GM12891 (cell line): Measurements from ENCODE around the gene ACAD9.
"Not testable (repeated sequence)": the region's sequence is repeated elsewhere in the genome, so short reads cannot be mapped to it uniquely, and the experiment has no call there.

Experiments used
- DNase-seq: peaks from one replicate; pipeline ENCODE4 v3.0.0; 2011; ENCODE audit warnings: low spot score; ENCODE audit not compliant: insufficient read length
- FAIRE-seq: peaks from 2 replicates; lab custom pipeline; 2011; peaks lifted over from hg19 to GRCh38; lab: Jason Lieb, UNC
- PAX5 ChIP-seq: IDR thresholded peaks from 2 replicates; pipeline ENCODE4 v1.6.1; 2011; ENCODE audit warnings: low read length, moderate library complexity, mild to moderate bottlenecking; ENCODE audit not compliant: insufficient read depth, severe bottlenecking
- POLR2A ChIP-seq: IDR thresholded peaks from 2 replicates; pipeline ENCODE4 v1.6.1; 2011; ENCODE audit warnings: low read depth, low read length, control low read depth
- POLR2AphosphoS5 ChIP-seq: IDR thresholded peaks from 2 replicates; pipeline ENCODE4 v1.6.1; 2011; ENCODE audit warnings: low read depth, low read length, control low read depth
- POU2F2 ChIP-seq: IDR thresholded peaks from 2 replicates; pipeline ENCODE4 v1.6.1; 2011; ENCODE audit warnings: low read depth, mild to moderate bottlenecking, control low read depth, low read length, moderate library complexity
- SPI1 ChIP-seq: IDR thresholded peaks from 2 replicates; pipeline ENCODE4 v1.6.1; 2011; ENCODE audit warnings: low read depth, low read length, control low read depth
- TAF1 ChIP-seq: IDR thresholded peaks from 2 replicates; pipeline ENCODE4 v1.6.1; 2011; ENCODE audit warnings: low read depth, low read length, control low read depth

The ACAD9 gene

GRCh38 chr3:128914966-128915645 lies 35.7 kb downstream of the ACAD9 start:
- no peak for FAIRE-seq
- TF ChIP-seq SPI1 (no peak), POLR2A (no peak), POU2F2 (no peak), POLR2AphosphoS5 (no peak), TAF1 (no peak), PAX5 (no peak)
- DNase-seq = no peak

GRCh38 chr3:128917291-128917690 lies 37.9 kb downstream of the ACAD9 start:
- TF ChIP-seq TAF1 = no peak
- no peak for TF ChIP-seq POU2F2
- no peak for TF ChIP-seq POLR2A
- no peak for TF ChIP-seq POLR2AphosphoS5
- no peak for TF ChIP-seq PAX5
- no peak for TF ChIP-seq SPI1
- no peak for FAIRE-seq
- no peak for DNase-seq

- no peak for FAIRE-seq
- TF ChIP-seq TAF1 (no peak), POU2F2 (no peak), SPI1 (no peak), PAX5 (no peak), POLR2A (no peak), POLR2AphosphoS5 (no peak)
- no peak for DNase-seq
Measured at GRCh38 chr3:128919988-128920387, 40.6 kb downstream of the ACAD9 start.

- FAIRE-seq = peak; percentile 55
- TF ChIP-seq TAF1 (no peak), SPI1 (no peak), POU2F2 (no peak), PAX5 (no peak), POLR2AphosphoS5 (no peak), POLR2A (no peak)
- DNase-seq = no peak
Measured at GRCh38 chr3:128922804-128923459, 43.5 kb downstream of the ACAD9 start.

GRCh38 chr3:128923576-128923975 lies 44.2 kb downstream of the ACAD9 start:
- no peak for TF ChIP-seq POLR2A
- TF ChIP-seq POU2F2 = no peak
- no peak for TF ChIP-seq POLR2AphosphoS5
- TF ChIP-seq SPI1 = no peak
- no peak for TF ChIP-seq PAX5
- TF ChIP-seq TAF1 = no peak
- no peak for FAIRE-seq
- DNase-seq = no peak

GRCh38 chr3:128923986-128924385 lies 44.6 kb downstream of the ACAD9 start:
- not testable (repeated sequence) for DNase-seq

GRCh38 chr3:128929364-128929763 lies 49.9 kb downstream of the ACAD9 start:
- FAIRE-seq (no peak), DNase-seq (no peak)
- no peak for TF ChIP-seq PAX5
- no peak for TF ChIP-seq POLR2AphosphoS5
- no peak for TF ChIP-seq POU2F2
- no peak for TF ChIP-seq SPI1
- no peak for TF ChIP-seq POLR2A
- TF ChIP-seq TAF1 = no peak

More at GRCh38 chr3:128923986-128924385, 44.6 kb downstream of the ACAD9 start:
- not testable (repeated sequence) for FAIRE-seq

GRCh38 chr3:128931046-128931445 lies 51.6 kb downstream of the ACAD9 start:
- FAIRE-seq (no peak), DNase-seq (no peak)
- TF ChIP-seq POLR2A = no peak
- no peak for TF ChIP-seq PAX5
- no peak for TF ChIP-seq POU2F2
- TF ChIP-seq POLR2AphosphoS5 = no peak
- no peak for TF ChIP-seq TAF1
- TF ChIP-seq SPI1 = no peak

GRCh38 chr3:128932516-128933212 lies 53.2 kb downstream of the ACAD9 start:
- DNase-seq = no peak
- FAIRE-seq = no peak

More at GRCh38 chr3:128932516-128933212, 53.2 kb downstream of the ACAD9 start:
- no peak for TF ChIP-seq SPI1
- no peak for TF ChIP-seq PAX5
- no peak for TF ChIP-seq POU2F2
- TF ChIP-seq TAF1 = no peak
